ENCODE measurements around the gene C1orf167. TPM values are rescaled to one million over a fixed set of nuclear protein-coding genes. Genes with fewer than 3 reads are reported as not detected.

C1orf167 gene
- total and polyA plus RNA-seq, 5 donors from 2014 or later: 0.61 to 1.3 (median 1.0) TPM; not detected in 2

GRCh38 chr1:11831945-11832725 lies 70.1 kb downstream of the C1orf167 start:
- Histone ChIP-seq H3K27me3 (ENCODE audit: control insufficient read depth, insufficient read depth, low read length) (no peaks in the 10 kb centered on the region), H3K4me1 (ENCODE audit: control insufficient read depth, insufficient read depth, low read length, poor library complexity, severe bottlenecking) (no peaks in the 10 kb centered on the region), H3K9me3 (ENCODE audit: control insufficient read depth in 2 of 2, low read length in 2 of 2) (no peaks in the 10 kb centered on the region), H3K4me3 (ENCODE audit: low read depth, low read length) (no peak overlapping the region), H3K27ac (ENCODE audit: insufficient read depth, low read length, poor library complexity, severe bottlenecking) (no peak overlapping the region), H3K36me3 (ENCODE audit: control insufficient read depth, insufficient read depth, low read length) (peaks cover 60% of the 10 kb centered on the region)
- no peak overlapping the region for H3K4me3 Mint-ChIP-seq
- ATAC-seq (ENCODE audit: low read depth in 2 of 2) (no peak), DNase-seq (no peak)
- no peaks in the 10 kb centered on the region for H3K9me3 Mint-ChIP-seq
- no peaks in the 10 kb centered on the region for H3K27me3 Mint-ChIP-seq
- H3K27ac Mint-ChIP-seq: no peak overlapping the region
- H3K36me3 Mint-ChIP-seq: peaks cover 22% of the 10 kb centered on the region
- H3K4me1 Mint-ChIP-seq: no peaks in the 10 kb centered on the region

- H3K4me3 Mint-ChIP-seq: no peak overlapping the region
- no peak overlapping the region for H3K27ac Mint-ChIP-seq
- peaks cover 24% of the 10 kb centered on the region for H3K36me3 Mint-ChIP-seq
- peaks cover 0 to under 1% (median under 1%) of the 10 kb centered on the region in 4 donors for H3K4me1 Mint-ChIP-seq
- Histone ChIP-seq H3K27me3 (ENCODE audit: control insufficient read depth, insufficient read depth, low read length) (no peaks in the 10 kb centered on the region), H3K36me3 (ENCODE audit: control insufficient read depth, insufficient read depth, low read length) (peaks cover 64% of the 10 kb centered on the region), H3K4me3 (ENCODE audit: low read depth, low read length) (no peak overlapping the region), H3K4me1 (ENCODE audit: control insufficient read depth, insufficient read depth, low read length, poor library complexity, severe bottlenecking) (no peaks in the 10 kb centered on the region), H3K9me3 (ENCODE audit: control insufficient read depth in 2 of 2, low read length in 2 of 2) (no peaks in the 10 kb centered on the region), H3K27ac (ENCODE audit: insufficient read depth, low read length, poor library complexity, severe bottlenecking) (no peak overlapping the region)
- H3K9me3 Mint-ChIP-seq: no peaks in the 10 kb centered on the region
- no peaks in the 10 kb centered on the region for H3K27me3 Mint-ChIP-seq
- DNase-seq (no peak), ATAC-seq (ENCODE audit: low read depth in 2 of 2) (no peak)
Observed at GRCh38 chr1:11833497-11833896, 71.5 kb downstream of the C1orf167 start.

- H3K27me3 Mint-ChIP-seq: no peaks in the 10 kb centered on the region
- no peak overlapping the region for H3K4me3 Mint-ChIP-seq
- peaks cover 25% of the 10 kb centered on the region for H3K36me3 Mint-ChIP-seq
Observed at GRCh38 chr1:11833900-11834299, 71.9 kb downstream of the C1orf167 start.

GRCh38 chr1:11835441-11836225 lies 73.6 kb downstream of the C1orf167 start:
- Mint-ChIP-seq H3K4me1 (peaks cover 0 to 7% (median 2%) of the 10 kb centered on the region in 4 donors), H3K27ac (no peak overlapping the region), H3K36me3 (peaks cover 24% of the 10 kb centered on the region), H3K27me3 (no peaks in the 10 kb centered on the region), H3K4me3 (no peak overlapping the region), H3K9me3 (no peaks in the 10 kb centered on the region)
- H3K36me3 ChIP-seq (ENCODE audit: control insufficient read depth, insufficient read depth, low read length): peaks cover 54% of the 10 kb centered on the region
- H3K4me1 ChIP-seq (ENCODE audit: control insufficient read depth, insufficient read depth, low read length, poor library complexity, severe bottlenecking): no peaks in the 10 kb centered on the region
- H3K9me3 ChIP-seq (ENCODE audit: control insufficient read depth in 2 of 2, low read length in 2 of 2): no peaks in the 10 kb centered on the region
- ATAC-seq (ENCODE audit: low read depth in 2 of 2) (no peak), DNase-seq (no peak)
- no peak overlapping the region for H3K4me3 ChIP-seq (ENCODE audit: low read depth, low read length)
- H3K27me3 ChIP-seq (ENCODE audit: control insufficient read depth, insufficient read depth, low read length): no peaks in the 10 kb centered on the region
- H3K27ac ChIP-seq (ENCODE audit: insufficient read depth, low read length, poor library complexity, severe bottlenecking): no peak overlapping the region

More at GRCh38 chr1:11833900-11834299, 71.9 kb downstream of the C1orf167 start:
- no peak overlapping the region for H3K27ac Mint-ChIP-seq
- no peaks in the 10 kb centered on the region for H3K9me3 Mint-ChIP-seq
- no peaks in the 10 kb centered on the region for H3K4me1 ChIP-seq (ENCODE audit: control insufficient read depth, insufficient read depth, low read length, poor library complexity, severe bottlenecking)
- no peak overlapping the region for H3K27ac ChIP-seq (ENCODE audit: insufficient read depth, low read length, poor library complexity, severe bottlenecking)
- ATAC-seq (ENCODE audit: low read depth in 2 of 2): no peak
- peaks cover 0 to 5% (median 2%) of the 10 kb centered on the region in 4 donors for H3K4me1 Mint-ChIP-seq
- no peaks in the 10 kb centered on the region for H3K9me3 ChIP-seq (ENCODE audit: control insufficient read depth in 2 of 2, low read length in 2 of 2)
- no peak overlapping the region for H3K4me3 ChIP-seq (ENCODE audit: low read depth, low read length)
- peaks cover 60% of the 10 kb centered on the region for H3K36me3 ChIP-seq (ENCODE audit: control insufficient read depth, insufficient read depth, low read length)
- DNase-seq: no peak
- H3K27me3 ChIP-seq (ENCODE audit: control insufficient read depth, insufficient read depth, low read length): no peaks in the 10 kb centered on the region

GRCh38 chr1:11836955-11837766 lies 75.2 kb downstream of the C1orf167 start:
- H3K4me1 Mint-ChIP-seq: peaks cover 0 to 7% (median 2%) of the 10 kb centered on the region in 4 donors
- Histone ChIP-seq H3K4me3 (ENCODE audit: low read depth, low read length) (no peak overlapping the region), H3K27me3 (ENCODE audit: control insufficient read depth, insufficient read depth, low read length) (no peaks in the 10 kb centered on the region), H3K27ac (ENCODE audit: insufficient read depth, low read length, poor library complexity, severe bottlenecking) (no peak overlapping the region), H3K4me1 (ENCODE audit: control insufficient read depth, insufficient read depth, low read length, poor library complexity, severe bottlenecking) (no peaks in the 10 kb centered on the region), H3K9me3 (ENCODE audit: control insufficient read depth in 2 of 2, low read length in 2 of 2) (no peaks in the 10 kb centered on the region), H3K36me3 (ENCODE audit: control insufficient read depth, insufficient read depth, low read length) (peaks cover 54% of the 10 kb centered on the region)
- no peak overlapping the region for H3K4me3 Mint-ChIP-seq
- DNase-seq (no peak), ATAC-seq (ENCODE audit: low read depth in 2 of 2) (no peak)
- no peaks in the 10 kb centered on the region for H3K27me3 Mint-ChIP-seq
- peaks cover 36% of the 10 kb centered on the region for H3K36me3 Mint-ChIP-seq
- H3K27ac Mint-ChIP-seq: no peak overlapping the region
- H3K9me3 Mint-ChIP-seq: no peaks in the 10 kb centered on the region

- H3K36me3 Mint-ChIP-seq: peaks cover 34% of the 10 kb centered on the region
- no peak overlapping the region for H3K27ac Mint-ChIP-seq
- H3K9me3 Mint-ChIP-seq: no peaks in the 10 kb centered on the region
- no peaks in the 10 kb centered on the region for H3K9me3 ChIP-seq (ENCODE audit: control insufficient read depth in 2 of 2, low read length in 2 of 2)
- peaks cover 53% of the 10 kb centered on the region for H3K36me3 ChIP-seq (ENCODE audit: control insufficient read depth, insufficient read depth, low read length)
- no peak for ATAC-seq (ENCODE audit: low read depth in 2 of 2)
- no peaks in the 10 kb centered on the region for H3K4me1 ChIP-seq (ENCODE audit: control insufficient read depth, insufficient read depth, low read length, poor library complexity, severe bottlenecking)
- no peak overlapping the region for H3K4me3 ChIP-seq (ENCODE audit: low read depth, low read length)
- H3K4me3 Mint-ChIP-seq: peak overlapping the region in 1 of 4 donors; percentile 68
- H3K27me3 Mint-ChIP-seq: no peaks in the 10 kb centered on the region
- no peak overlapping the region for H3K27ac ChIP-seq (ENCODE audit: insufficient read depth, low read length, poor library complexity, severe bottlenecking)
- peaks cover 0 to 9% (median 2%) of the 10 kb centered on the region in 4 donors for H3K4me1 Mint-ChIP-seq
- no peak for DNase-seq
- no peaks in the 10 kb centered on the region for H3K27me3 ChIP-seq (ENCODE audit: control insufficient read depth, insufficient read depth, low read length)
Observed at GRCh38 chr1:11837767-11838348, 75.9 kb downstream of the C1orf167 start.
